PC-3 (cell line): Measurements from ENCODE around the gene ZDHHC8. TPM values are rescaled to one million over a fixed set of nuclear protein-coding genes. Genes with fewer than 3 reads are reported as not detected.
A peak's percentile ranks its signal among the peaks of the same experiment; 100 is the strongest.

Source experiments
- ATAC-seq: fragments of 200-7000 bp; cut with Tn5 transposase; 2 replicates; pipeline ENCODE4 v1.9.1; 2020; ENCODE audit warnings: mild to moderate bottlenecking, moderate library complexity
- BruUV-seq: library from RNA; stranded (reverse); fragments of 400-500 nt; replicated peaks from 2 replicates; lab custom pipeline; 2021; lab: Mats Ljungman, UMichigan
- CTCF ChIA-PET: fragments of 300-600 bp; sonication (Branson Sonifier 250); formaldehyde crosslinking; loops from one replicate; lab custom pipeline; 2022; ENCODE audit warnings: antibody characterized with exemption; lab: Charles Lee
- POLR2A ChIA-PET: fragments of 300-600 bp; sonication (Branson Sonifier 250); formaldehyde crosslinking; loops from one replicate; lab custom pipeline; 2022; ENCODE audit warnings: antibody characterized with exemption; ENCODE audit not compliant: unreplicated experiment; lab: Charles Lee
- DNase-seq: peaks from one replicate; pipeline ENCODE4 v3.0.0-alpha.2; 2015
- H2AFZ ChIP-seq: fragments of 300-600 bp; sonication (generic); 2 replicates; pipeline ENCODE4 v1.6.0; 2016; ENCODE audit warnings: antibody characterized with exemption, low read length
- H3F3A ChIP-seq: fragments of 300-600 bp; sonication (generic); one replicate; pipeline ENCODE4 v1.6.0; 2017; ENCODE audit warnings: antibody characterized with exemption, low read length, control low read depth, mild to moderate bottlenecking; ENCODE audit not compliant: unreplicated experiment
- H3K27ac ChIP-seq: fragments of 300-600 bp; sonication (generic); 2 replicates; pipeline ENCODE4 v1.5.1; 2016; ENCODE audit warnings: mild to moderate bottlenecking, low read length
- H3K27me3 ChIP-seq: fragments of 300-600 bp; sonication (generic); 2 replicates; pipeline ENCODE4 v1.6.1; 2016; ENCODE audit warnings: low read length, mixed read lengths
- H3K36me3 ChIP-seq: fragments of 300-600 bp; sonication (generic); 2 replicates; pipeline ENCODE4 v1.6.1; 2016; ENCODE audit warnings: low read depth, mixed run types, low read length, mixed read lengths
- H3K4me1 ChIP-seq: fragments of 300-600 bp; sonication (generic); 2 replicates; pipeline ENCODE4 v1.5.1; 2016; ENCODE audit warnings: low read length; ENCODE audit not compliant: insufficient read depth
- H3K4me2 ChIP-seq: fragments of 300-600 bp; sonication (generic); 2 replicates; pipeline ENCODE4 v1.6.0; 2016; ENCODE audit warnings: low read length
- H3K4me3 ChIP-seq: fragments of 300-600 bp; sonication (generic); 2 replicates; pipeline ENCODE4 v1.5.1; 2016; ENCODE audit warnings: mild to moderate bottlenecking, low read length, mixed read lengths
- H3K79me2 ChIP-seq: fragments of 300-600 bp; sonication (generic); 2 replicates; pipeline ENCODE4 v1.6.1; 2017; ENCODE audit warnings: low read length, mixed read lengths
- H3K9ac ChIP-seq: fragments of 300-600 bp; sonication (generic); 2 replicates; pipeline ENCODE4 v1.6.0; 2016; ENCODE audit warnings: mild to moderate bottlenecking, low read length
- H3K9me2 ChIP-seq: fragments of 300-600 bp; sonication (generic); replicated peaks from 2 replicates; pipeline ENCODE4 v1.6.1; 2016; ENCODE audit warnings: mixed run types, low read length, mixed read lengths
- H3K9me3 ChIP-seq: fragments of 300-600 bp; sonication (generic); 2 replicates; pipeline ENCODE4 v1.6.1; 2016; ENCODE audit warnings: low read length, mixed read lengths
- H4K20me1 ChIP-seq: fragments of 300-600 bp; sonication (generic); 2 replicates; pipeline ENCODE4 v1.6.1; 2016; ENCODE audit warnings: low read length, mixed read lengths
- CTCF ChIP-seq: fragments of 300-600 bp; sonication (generic); conservative IDR thresholded peaks from 2 replicates; pipeline ENCODE4 v1.5.1; 2017; ENCODE audit warnings: antibody characterized with exemption, low read depth, mild to moderate bottlenecking, low read length
- EZH2 ChIP-seq: fragments of 300-600 bp; sonication (generic); IDR thresholded peaks from one replicate; pipeline ENCODE4 v1.6.1; 2017; ENCODE audit warnings: antibody characterized with exemption, mild to moderate bottlenecking, low read length; ENCODE audit not compliant: unreplicated experiment
- EZH2phosphoT487 ChIP-seq: fragments of 300-600 bp; sonication (generic); IDR thresholded peaks from 2 replicates; pipeline ENCODE4 v1.6.1; 2018; ENCODE audit warnings: mild to moderate bottlenecking, antibody characterized with exemption, low read length, borderline replicate concordance
- intact Hi-C: fragments of 100-400 bp; cut with micrococcal nuclease; formaldehyde crosslinking; loops from 2 replicates; pipeline ENCODE4 v1.9.0; 2023
- total RNA-seq: library from RNA; depleted of rRNA; stranded (reverse); fragments of >200 nt; gene quantifications from 2 replicates; pipeline ENCODE4 v1.2.3, GENCODE V29; 2014

The ZDHHC8 gene
- total RNA-seq, 1 experiment from 2014 or later, result 24.6 TPM

DNA sequence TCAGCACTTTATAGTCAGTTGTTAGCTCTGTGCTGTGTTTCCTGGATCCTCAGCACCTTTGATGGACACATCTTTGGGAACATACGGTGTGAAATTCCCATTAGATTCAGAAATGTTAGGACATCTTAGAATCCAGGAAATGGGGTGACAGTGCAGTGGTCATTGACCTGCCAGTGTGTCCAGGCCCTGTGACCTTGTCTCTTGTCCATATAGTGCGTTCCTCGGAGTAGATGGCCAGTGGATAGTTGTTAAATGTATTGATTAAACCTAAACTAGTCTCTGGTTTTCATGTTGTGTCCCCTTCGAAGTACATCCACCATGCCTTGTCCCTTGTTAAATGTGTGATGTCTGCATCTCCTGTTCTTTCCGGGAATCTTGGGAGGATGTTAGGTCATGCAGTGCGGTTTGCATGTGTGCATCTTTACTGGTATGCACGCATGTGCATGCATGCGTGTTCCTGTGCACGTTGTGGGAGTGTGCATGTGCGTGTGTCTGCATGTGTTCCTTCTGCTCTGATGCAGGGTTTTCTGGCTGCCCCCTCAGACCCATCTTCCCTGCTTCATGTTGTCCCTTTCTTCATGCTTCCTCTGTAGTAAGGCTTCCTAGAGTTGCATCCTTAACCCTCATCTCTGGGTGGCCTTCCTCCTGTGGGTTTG, 47.6 kb upstream of the ZDHHC8 start:
- H3K27ac ChIP-seq, result no peak overlapping the region
- no peak overlapping the region for H3K4me3 ChIP-seq
- ChIA-PET CTCF (no interaction called here), POLR2A (no interaction called here)
- peaks cover 76% of the 10 kb centered on the region for H3K79me2 ChIP-seq
- no peaks in the 10 kb centered on the region for H3K9me3 ChIP-seq
- no peak overlapping the region for H3K4me2 ChIP-seq
- no peak for TF ChIP-seq CTCF
- no peak for TF ChIP-seq EZH2phosphoT487
- TF ChIP-seq EZH2, result no peak
- no peak overlapping the region for H2AFZ ChIP-seq
- ATAC-seq (no peak), DNase-seq (no peak)
- intact Hi-C loops, result no loop called here
- H3K36me3 ChIP-seq, result peaks cover 38% of the 10 kb centered on the region; the same call in 1 of the 2 replicates
- peaks cover 17% of the 10 kb centered on the region for H3K4me1 ChIP-seq
- no peaks in the 10 kb centered on the region for H3F3A ChIP-seq
- no TSS peak for BruUV-seq
- peaks cover 40% of the 10 kb centered on the region for H4K20me1 ChIP-seq
- H3K9me2 ChIP-seq, result no peaks in the 10 kb centered on the region
- no peak overlapping the region for H3K9ac ChIP-seq
- no peaks in the 10 kb centered on the region for H3K27me3 ChIP-seq

- DNase-seq (no peak), ATAC-seq (no peak)
- Histone ChIP-seq H2AFZ (no peak overlapping the region), H3K4me2 (no peak overlapping the region), H3K36me3 (peaks cover 45% of the 10 kb centered on the region; the same call in 1 of the 2 replicates), H3K4me1 (peaks cover 13% of the 10 kb centered on the region), H3K9ac (no peak overlapping the region), H3F3A (no peaks in the 10 kb centered on the region), H4K20me1 (peaks cover 40% of the 10 kb centered on the region), H3K9me3 (no peaks in the 10 kb centered on the region), H3K4me3 (no peak overlapping the region), H3K9me2 (no peaks in the 10 kb centered on the region), H3K79me2 (peaks cover 76% of the 10 kb centered on the region), H3K27me3 (no peaks in the 10 kb centered on the region), H3K27ac (no peak overlapping the region)
- CTCF ChIA-PET, result no interaction called here
- peak; percentile 51; the same call in 1 of the 2 replicates for TF ChIP-seq CTCF
- no peak for TF ChIP-seq EZH2phosphoT487
- intact Hi-C loops, result no loop called here
- POLR2A ChIA-PET, result no interaction called here
- no TSS peak for BruUV-seq
These were observed 46.8 kb upstream of the ZDHHC8 start for GRCh38 chr22:20084547-20085413.

DNA sequence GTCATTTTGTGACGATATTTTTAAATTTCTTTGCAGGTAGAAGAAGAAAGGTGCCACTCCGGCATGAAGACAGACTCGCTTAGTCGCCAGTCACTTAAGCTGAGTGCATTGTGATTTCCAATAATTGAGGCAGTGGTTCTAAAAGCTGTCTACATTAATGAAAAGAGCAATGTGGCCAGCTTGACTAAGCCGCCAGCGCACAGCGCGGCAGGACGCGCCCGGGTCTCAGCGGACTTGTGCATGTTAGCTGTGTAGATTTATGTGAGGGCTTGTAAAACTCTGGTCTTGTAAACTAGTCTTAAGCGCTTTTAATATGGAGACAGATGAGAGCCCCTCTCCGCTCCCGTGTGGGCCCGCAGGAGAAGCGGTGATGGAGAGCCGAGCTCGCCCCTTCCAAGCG, 46.0 kb upstream of the ZDHHC8 start:
- H2AFZ ChIP-seq, result no peak overlapping the region
- H3K9me3 ChIP-seq, result no peaks in the 10 kb centered on the region
- no peak overlapping the region for H3K9ac ChIP-seq
- no peaks in the 10 kb centered on the region for H3K27me3 ChIP-seq
- DNase-seq, result no peak
- H3K4me1 ChIP-seq, result peaks cover 13% of the 10 kb centered on the region
- peaks cover 54% of the 10 kb centered on the region for H3K36me3 ChIP-seq
- peaks cover 72% of the 10 kb centered on the region for H3K79me2 ChIP-seq
- ChIA-PET CTCF (no interaction called here), POLR2A (no interaction called here)
- ATAC-seq, result no peak
- no peaks in the 10 kb centered on the region for H3F3A ChIP-seq
- H3K4me3 ChIP-seq, result no peak overlapping the region
- intact Hi-C loops, result no loop called here
- H3K9me2 ChIP-seq, result no peaks in the 10 kb centered on the region
- no peak overlapping the region for H3K27ac ChIP-seq
- no peak overlapping the region for H3K4me2 ChIP-seq
- BruUV-seq, result no TSS peak
- TF ChIP-seq EZH2, result no peak
- no peak for TF ChIP-seq EZH2phosphoT487
- TF ChIP-seq CTCF, result no peak
- peaks cover 40% of the 10 kb centered on the region for H4K20me1 ChIP-seq
